T-cell (primary cell): ENCODE results near the gene SERAC1. TPM values are rescaled to one million over a fixed set of nuclear protein-coding genes. Genes with fewer than 3 reads are reported as not detected.

Source experiments
- ATAC-seq, 4 experiments: fragments of 200-7000 bp in 3 of 4; fragments of 150-1000 bp in 1 of 4; cut with Tn5 transposase; replicated peaks in 1 of 4; 1 replicate in 3 of 4; 2 replicates in 1 of 4; pipeline ENCODE4 v1.10.0; 2021; ENCODE audit warnings: moderate library complexity in 3 of 4, mild to moderate bottlenecking in 2 of 4, moderate number of reproducible peaks in 1 of 4
- CTCF ChIA-PET, 2 donors: fragments of 300-600 bp; sonication (Branson Sonifier 250); formaldehyde crosslinking; loops; one replicate each; lab custom pipeline; 2022; ENCODE audit warnings: antibody characterized with exemption in 2 of 2; lab: Charles Lee
- POLR2A ChIA-PET, 2 donors: fragments of 300-600 bp; sonication (Branson Sonifier 250); formaldehyde crosslinking; loops; one replicate each; lab custom pipeline; 2022; ENCODE audit warnings: antibody characterized with exemption in 2 of 2; lab: Charles Lee
- DNase-seq, 35 experiments: peaks; one replicate each; pipeline versions ENCODE4 v3.0.0 to v3.0.0-alpha.2; 2013 to 2023
- H3K27ac ChIP-seq: one replicate; pipeline ENCODE4 v1.5.1; 2013; ENCODE audit warnings: low read length
- H3K27me3 ChIP-seq, 2 experiments: replicated peaks in 1 of 2; 1 replicate in 1 of 2; 2 replicates in 1 of 2; pipeline versions ENCODE4 v1.6.1 to v1.7.0; 2013; ENCODE audit warnings: low read length in 1 of 2, mixed read lengths in 1 of 2; ENCODE audit not compliant: control insufficient read depth in 2 of 2, insufficient read depth in 2 of 2; ENCODE audit errors: extremely low read depth in 1 of 2
- H3K36me3 ChIP-seq, 2 donors: 1 replicate in 1 of 2; 2 replicates in 1 of 2; pipeline versions ENCODE4 v1.6.1 to v1.7.0; 2013; ENCODE audit warnings: low read length in 1 of 2; ENCODE audit not compliant: control insufficient read depth in 2 of 2, insufficient read depth in 1 of 2; ENCODE audit errors: extremely low read depth in 1 of 2
- H3K4me1 ChIP-seq, 2 experiments: 1 replicate in 1 of 2; 2 replicates in 1 of 2; pipeline versions ENCODE4 v1.6.1 to v1.7.0; 2013; ENCODE audit warnings: low read length in 2 of 2, mixed read lengths in 1 of 2; ENCODE audit not compliant: insufficient read depth in 2 of 2, control insufficient read depth in 1 of 2; ENCODE audit errors: extremely low read depth in 1 of 2
- H3K4me3 ChIP-seq, 2 donors: 1 replicate in 1 of 2; 2 replicates in 1 of 2; pipeline versions ENCODE4 v1.5.1 to v1.7.0; 2013; ENCODE audit warnings: mild to moderate bottlenecking in 2 of 2, low read length in 1 of 2, moderate library complexity in 1 of 2; ENCODE audit not compliant: control insufficient read depth in 1 of 2; ENCODE audit errors: extremely low read depth in 1 of 2
- H3K9me3 ChIP-seq: 2 replicates; pipeline ENCODE4 v1.7.0; 2013
- H3K27ac Mint-ChIP-seq, 2 donors: one replicate each; pipeline ENCODE4 v1.8.0; 2020 to 2021; ENCODE audit warnings: mild to moderate bottlenecking in 2 of 2, mixed read lengths in 2 of 2
- H3K27me3 Mint-ChIP-seq, 2 donors: one replicate each; pipeline ENCODE4 v1.8.0; 2021 to 2022; ENCODE audit warnings: mixed read lengths in 2 of 2
- H3K36me3 Mint-ChIP-seq: one replicate; pipeline ENCODE4 v1.8.0; 2021; ENCODE audit warnings: mixed read lengths
- H3K4me1 Mint-ChIP-seq, 3 donors: one replicate each; pipeline ENCODE4 v1.8.0; 2020 to 2022; ENCODE audit warnings: mixed read lengths in 3 of 3, mild to moderate bottlenecking in 1 of 3
- H3K4me3 Mint-ChIP-seq, 3 donors: one replicate each; pipeline ENCODE4 v1.8.0; 2020 to 2022; ENCODE audit warnings: mild to moderate bottlenecking in 3 of 3, mixed read lengths in 3 of 3, moderate library complexity in 3 of 3
- H3K9me3 Mint-ChIP-seq, 3 donors: one replicate each; pipeline ENCODE4 v1.8.0; 2020 to 2022; ENCODE audit warnings: mixed read lengths in 3 of 3
- WGBS: methylation state at CpG from one replicate; pipeline ENCODE4 v1.1.5; 2013; ENCODE audit warnings: missing lambda C conversion rate; ENCODE audit not compliant: insufficient coverage; 5-methylcytosine and 5-hydroxymethylcytosine counted together
- total RNA-seq, 35 experiments: library from RNA in 6 of 35; stranded (reverse) in 6 of 35; fragments of 120-200 nt in 1 of 35; gene quantifications; one replicate each; pipeline versions ENCODE4 v1.2.1 to v1.2.4 and lab custom pipeline; 2013 to 2026

SERAC1 gene
- total RNA-seq, 5 donors from 2014 or later (not counting 1 experiment from before 2014, with no cell fraction given): 2.9 to 4.7 (median 3.4) TPM

DNA sequence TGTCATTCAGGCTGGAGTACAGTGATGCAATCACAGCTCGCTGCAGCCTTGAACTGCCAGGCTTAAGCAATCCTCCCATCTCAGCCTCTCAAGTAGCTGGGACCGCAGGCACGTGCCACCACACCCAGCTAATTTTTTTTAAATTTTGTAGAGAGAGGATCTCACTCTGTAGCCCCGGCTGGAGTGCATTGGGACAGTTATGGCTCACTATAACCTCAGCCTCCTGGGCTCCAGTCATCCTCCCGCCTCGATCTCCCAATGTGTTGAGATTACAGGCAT is 86.5 kb downstream of the SERAC1 start:
- H3K36me3 ChIP-seq: peaks cover 30 to 60% of the 10 kb centered on the region in 2 donors
- CTCF ChIA-PET: interaction anchor here in 1 of 2 donors (0.6 kb wide), 1 partner anchor 1497 kb away, joined by 3 read pairs; no protein-coding TSS in a partner anchor
- no peaks in the 10 kb centered on the region for H3K27me3 Mint-ChIP-seq

DNA sequence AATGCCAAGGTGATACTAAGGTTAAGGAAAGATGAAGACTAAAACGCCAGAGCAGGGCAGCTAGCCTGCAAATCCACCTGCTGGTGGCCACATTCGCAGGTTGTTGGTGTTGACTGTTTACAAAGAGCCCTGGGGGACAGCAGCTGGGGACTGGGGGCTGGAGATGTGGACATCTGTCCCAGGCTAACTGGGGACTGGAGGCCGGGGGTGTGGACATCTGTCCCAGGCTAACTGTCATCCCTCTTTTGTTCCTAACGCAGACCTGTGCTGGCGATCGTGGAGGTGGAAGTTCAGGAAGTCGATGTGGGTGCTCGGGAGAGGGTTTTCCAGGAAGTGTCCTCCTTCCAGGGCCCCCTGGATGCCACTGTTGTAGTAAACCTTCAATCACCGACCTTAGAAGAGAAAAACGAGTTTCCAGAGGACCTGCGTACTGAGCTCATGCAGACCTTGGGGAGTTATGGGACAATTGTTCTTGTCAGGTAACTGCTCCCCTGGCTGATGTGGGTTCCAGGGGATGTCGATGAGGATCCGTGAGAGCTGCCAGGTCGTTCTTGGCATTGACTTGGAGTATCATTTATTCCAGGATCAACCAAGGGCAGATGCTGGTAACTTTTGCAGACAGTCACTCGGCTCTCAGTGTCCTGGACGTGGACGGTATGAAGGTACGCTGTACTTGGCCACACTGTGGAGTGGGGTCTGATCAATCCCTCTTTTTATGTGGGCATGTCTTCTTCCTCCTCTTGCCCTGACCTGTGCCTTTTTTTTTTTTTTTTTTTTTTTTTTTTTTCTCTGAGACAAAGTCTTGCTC is 87.0 kb downstream of the SERAC1 start:
- no peak overlapping the region for H3K27ac ChIP-seq
- H3K36me3 ChIP-seq: peaks cover 30 to 58% of the 10 kb centered on the region in 2 donors
- no peaks in the 10 kb centered on the region for H3K9me3 ChIP-seq
- Mint-ChIP-seq H3K4me1 (no peaks in the 10 kb centered on the region), H3K27ac (no peak overlapping the region), H3K36me3 (peaks cover 69% of the 10 kb centered on the region), H3K27me3 (no peaks in the 10 kb centered on the region), H3K4me3 (no peak overlapping the region), H3K9me3 (no peaks in the 10 kb centered on the region)
- ChIA-PET CTCF (no interaction called here), POLR2A (interaction anchor here in 1 of 2 donors (0.6 kb wide), 1 partner anchor 266 kb away, joined by 3 read pairs; no protein-coding TSS in a partner anchor)
- no peak overlapping the region for H3K4me3 ChIP-seq
- ATAC-seq (no peak), DNase-seq (no peak)
- 84% methylated on average over 8 of the region's 18 CpGs for WGBS
- H3K27me3 ChIP-seq: no peaks in the 10 kb centered on the region
- H3K4me1 ChIP-seq: peaks cover 0 to 3% of the 10 kb centered on the region in 2 experiments

More for the DNA sequence above, 86.5 kb downstream of the SERAC1 start:
- peak in 1 of 35 experiments; percentile 16 for DNase-seq
- no peak for ATAC-seq
- peaks cover 63% of the 10 kb centered on the region for H3K36me3 Mint-ChIP-seq
- peaks cover 0 to 5% of the 10 kb centered on the region in 2 experiments for H3K4me1 ChIP-seq
- no peak overlapping the region for H3K27ac Mint-ChIP-seq
- no peak overlapping the region for H3K27ac ChIP-seq
- no peaks in the 10 kb centered on the region for H3K4me1 Mint-ChIP-seq
- no peaks in the 10 kb centered on the region for H3K9me3 Mint-ChIP-seq
- POLR2A ChIA-PET: interaction anchor here (0.6 to 0.7 kb wide), 2 partner anchors 265 to 943 kb away, joined by 3 to 10 read pairs; no protein-coding TSS in a partner anchor
- H3K4me3 Mint-ChIP-seq: no peak overlapping the region
- no peaks in the 10 kb centered on the region for H3K9me3 ChIP-seq
- 100% methylated on average over 3 of the region's 6 CpGs for WGBS
- no peak overlapping the region for H3K4me3 ChIP-seq
- H3K27me3 ChIP-seq: no peaks in the 10 kb centered on the region

DNA sequence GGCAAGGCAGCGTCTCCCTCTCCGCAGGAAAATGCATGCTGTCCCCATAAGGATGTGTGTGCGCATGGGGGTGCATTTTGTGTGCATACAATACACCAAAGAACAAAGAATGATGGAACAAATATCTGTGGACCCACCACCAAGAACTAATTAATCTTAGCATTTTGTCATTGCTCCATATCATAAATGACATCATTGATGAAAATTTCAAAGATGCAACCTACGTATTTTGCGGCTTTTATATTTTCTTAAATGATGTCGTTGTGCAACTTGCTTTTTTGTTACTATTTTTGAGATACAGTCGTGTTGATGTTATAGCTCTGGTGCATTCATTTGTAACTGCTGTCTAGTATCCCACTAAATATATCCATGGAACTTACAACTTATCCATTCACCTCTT is 89.7 kb downstream of the SERAC1 start:
- Histone ChIP-seq H3K4me1 (no peaks in the 10 kb centered on the region), H3K27ac (no peak overlapping the region), H3K27me3 (no peaks in the 10 kb centered on the region), H3K9me3 (no peaks in the 10 kb centered on the region), H3K36me3 (peaks cover 23 to 39% of the 10 kb centered on the region in 2 donors), H3K4me3 (no peak overlapping the region)
- no peaks in the 10 kb centered on the region for H3K27me3 Mint-ChIP-seq
- no CpG with 5 or more reads among the region's 7 CpGs for WGBS
- H3K36me3 Mint-ChIP-seq: peaks cover 72% of the 10 kb centered on the region
- ChIA-PET CTCF (interaction anchor here in 1 of 2 donors (0.7 to 0.9 kb wide), 2 partner anchors 15 to 102 kb away, joined by 4 to 7 read pairs; no protein-coding TSS in a partner anchor), POLR2A (no interaction called here)
- ATAC-seq (no peak), DNase-seq (no peak)
- no peaks in the 10 kb centered on the region for H3K4me1 Mint-ChIP-seq
- H3K27ac Mint-ChIP-seq: no peak overlapping the region
- H3K9me3 Mint-ChIP-seq: no peaks in the 10 kb centered on the region
- no peak overlapping the region for H3K4me3 Mint-ChIP-seq

DNA sequence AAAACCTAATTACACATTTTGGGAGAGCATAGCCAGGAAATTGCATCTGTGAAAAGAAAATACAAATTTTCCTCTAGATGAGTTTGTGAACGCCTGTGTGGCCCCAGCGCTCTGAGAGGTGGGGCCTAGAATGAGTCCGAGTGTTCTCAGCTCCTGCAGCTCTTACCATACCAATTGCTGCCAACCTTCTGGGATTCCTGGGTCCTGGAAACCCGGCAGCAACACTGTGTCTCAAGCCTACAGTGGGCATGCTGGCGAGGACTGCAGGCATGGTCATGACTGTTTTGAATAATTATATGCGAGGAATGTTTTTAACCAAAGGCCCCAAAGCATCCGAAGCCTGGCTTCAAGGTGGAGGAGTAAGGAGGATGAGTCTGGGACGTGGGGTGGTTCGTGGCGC is 90.4 kb downstream of the SERAC1 start:
- ChIA-PET CTCF (interaction anchor here in 1 of 2 donors (0.7 kb wide), 1 partner anchor 97 kb away, joined by 6 read pairs; no protein-coding TSS in a partner anchor), POLR2A (no interaction called here)
- H3K27ac ChIP-seq: no peak overlapping the region
- DNase-seq (no peak), ATAC-seq (no peak)
- Mint-ChIP-seq H3K4me1 (no peaks in the 10 kb centered on the region), H3K36me3 (peaks cover 66% of the 10 kb centered on the region), H3K27ac (no peak overlapping the region), H3K4me3 (no peak overlapping the region), H3K27me3 (no peaks in the 10 kb centered on the region), H3K9me3 (no peaks in the 10 kb centered on the region)
- no peaks in the 10 kb centered on the region for H3K27me3 ChIP-seq
- 94% methylated on average over 7 of the region's 10 CpGs for WGBS
- peaks cover 22 to 35% of the 10 kb centered on the region in 2 donors for H3K36me3 ChIP-seq
- H3K9me3 ChIP-seq: no peaks in the 10 kb centered on the region
- H3K4me3 ChIP-seq: no peak overlapping the region
- no peaks in the 10 kb centered on the region for H3K4me1 ChIP-seq

DNA sequence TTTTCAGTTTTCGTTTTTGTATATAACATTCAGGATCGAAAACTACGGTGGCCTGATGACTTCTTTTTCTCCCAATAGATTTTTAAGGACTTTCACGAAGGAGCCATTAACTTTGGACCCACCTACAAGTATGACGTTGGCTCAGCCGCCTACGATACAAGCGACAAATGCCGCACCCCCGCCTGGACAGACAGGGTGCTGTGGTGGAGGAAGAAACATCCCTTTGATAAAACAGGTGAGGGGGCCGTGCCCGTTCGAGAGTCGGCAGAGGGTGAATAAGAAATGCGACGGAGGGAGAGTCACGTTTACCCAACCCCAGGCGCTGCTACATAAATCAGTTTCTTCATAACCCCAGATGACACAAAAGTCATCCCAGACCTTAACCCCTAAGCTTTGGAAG is 91.5 kb downstream of the SERAC1 start:
- no peaks in the 10 kb centered on the region for H3K9me3 Mint-ChIP-seq
- Histone ChIP-seq H3K9me3 (no peaks in the 10 kb centered on the region), H3K4me1 (peaks cover 0 to 6% of the 10 kb centered on the region in 2 experiments), H3K36me3 (peaks cover 16 to 31% of the 10 kb centered on the region in 2 donors), H3K4me3 (no peak overlapping the region), H3K27me3 (no peaks in the 10 kb centered on the region), H3K27ac (no peak overlapping the region)
- H3K4me1 Mint-ChIP-seq: peaks cover 5 to 6% (median 6%) of the 10 kb centered on the region in 3 donors
- no peaks in the 10 kb centered on the region for H3K27me3 Mint-ChIP-seq
- H3K4me3 Mint-ChIP-seq: no peak overlapping the region
- H3K36me3 Mint-ChIP-seq: peaks cover 65% of the 10 kb centered on the region
- ChIA-PET POLR2A (no interaction called here), CTCF (interaction anchor here in 1 of 2 donors (0.6 kb wide), 1 partner anchor 47 kb away, joined by 4 read pairs; no protein-coding TSS in a partner anchor)
- WGBS: 93% methylated on average over 3 of the region's 18 CpGs
- no peak overlapping the region for H3K27ac Mint-ChIP-seq
- no peak for ATAC-seq
- no peak for DNase-seq

DNA sequence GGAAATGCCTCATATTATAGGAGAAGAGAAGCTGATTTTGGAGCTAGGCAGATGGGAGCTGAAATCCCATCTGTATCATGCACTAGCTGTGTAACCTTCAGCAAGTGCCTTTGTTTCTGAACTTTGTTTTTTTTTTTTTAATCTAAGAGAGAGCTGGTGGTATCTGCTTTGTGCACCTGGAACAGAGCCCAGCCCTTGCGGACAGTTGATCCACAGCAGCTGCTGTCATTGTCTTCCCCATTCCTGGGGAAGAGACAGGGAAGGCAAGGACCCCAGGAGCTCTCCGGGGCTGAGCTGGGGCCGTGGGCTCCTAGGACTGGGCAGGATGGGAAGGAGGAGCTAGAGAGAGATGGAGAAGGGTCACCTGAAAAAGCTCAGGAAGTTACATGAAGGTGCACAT is 94.3 kb downstream of the SERAC1 start:
- ATAC-seq (no peak), DNase-seq (no peak)
- 86% methylated on average over 3 of the region's 3 CpGs for WGBS
- Histone ChIP-seq H3K27ac (no peak overlapping the region), H3K36me3 (peaks cover 12 to 27% of the 10 kb centered on the region in 2 donors), H3K9me3 (no peaks in the 10 kb centered on the region), H3K4me3 (no peak overlapping the region), H3K27me3 (no peaks in the 10 kb centered on the region), H3K4me1 (peaks cover 0 to 7% of the 10 kb centered on the region in 2 experiments)
- H3K9me3 Mint-ChIP-seq: no peaks in the 10 kb centered on the region
- no peak overlapping the region for H3K27ac Mint-ChIP-seq
- CTCF ChIA-PET: interaction anchor here in 1 of 2 donors (0.9 to 3.7 kb wide), 4 partner anchors 11 to 57 kb away, joined by 3 to 13 read pairs (median 4); no protein-coding TSS in a partner anchor
- H3K4me1 Mint-ChIP-seq: peaks cover 5 to 13% (median 13%) of the 10 kb centered on the region in 3 donors
- H3K27me3 Mint-ChIP-seq: no peaks in the 10 kb centered on the region
- H3K4me3 Mint-ChIP-seq: no peak overlapping the region
- H3K36me3 Mint-ChIP-seq: peaks cover 59% of the 10 kb centered on the region
- POLR2A ChIA-PET: interaction anchor here in 1 of 2 donors (0.6 kb wide), 1 partner anchor 10 kb away, joined by 9 read pairs; no protein-coding TSS in a partner anchor
